Neutrophil (primary cell): ENCODE data around the gene CKAP2.

ENCODE experiments used
- H3K27ac ChIP-seq: fragments of 200-600 bp; sonication (generic); 2 replicates; pipeline ENCODE4 v1.5.1; 2016; ENCODE audit warnings: mild to moderate bottlenecking, moderate library complexity
- H3K27me3 ChIP-seq: fragments of 200-600 bp; sonication (generic); 2 replicates; pipeline ENCODE4 v1.6.0; 2016; ENCODE audit warnings: mild to moderate bottlenecking
- H3K36me3 ChIP-seq: fragments of 200-600 bp; sonication (generic); 2 replicates; pipeline ENCODE4 v1.5.1; 2017
- H3K4me1 ChIP-seq, 2 experiments: fragments of 200-600 bp in 1 of 2; sonication (generic) in 1 of 2; 1 replicate in 1 of 2; 2 replicates in 1 of 2; pipeline versions ENCODE4 v1.5.1 to v1.6.1; 2013 to 2016; ENCODE audit warnings: low read depth in 1 of 2, low read length in 1 of 2, mild to moderate bottlenecking in 1 of 2, moderate library complexity in 1 of 2; ENCODE audit not compliant: control insufficient read depth in 1 of 2, insufficient read depth in 1 of 2
- H3K4me3 ChIP-seq, 2 experiments: fragments of 200-600 bp in 1 of 2; sonication (generic) in 1 of 2; 1 replicate in 1 of 2; 2 replicates in 1 of 2; pipeline ENCODE4 v1.5.1; 2013 to 2016; ENCODE audit warnings: low read depth in 1 of 2, low read length in 1 of 2, mild to moderate bottlenecking in 1 of 2, moderate library complexity in 1 of 2
- H3K9me3 ChIP-seq: fragments of 200-600 bp; sonication (generic); 2 replicates; pipeline ENCODE4 v1.5.1; 2016
- TF ChIP-seq, protein P1 (sequence below): fragments of 200-600 bp; sonication (generic); IDR thresholded peaks from 2 replicates; pipeline ENCODE4 v1.5.1; 2016; ENCODE audit warnings: antibody characterized with exemption

The CKAP2 gene

DNA sequence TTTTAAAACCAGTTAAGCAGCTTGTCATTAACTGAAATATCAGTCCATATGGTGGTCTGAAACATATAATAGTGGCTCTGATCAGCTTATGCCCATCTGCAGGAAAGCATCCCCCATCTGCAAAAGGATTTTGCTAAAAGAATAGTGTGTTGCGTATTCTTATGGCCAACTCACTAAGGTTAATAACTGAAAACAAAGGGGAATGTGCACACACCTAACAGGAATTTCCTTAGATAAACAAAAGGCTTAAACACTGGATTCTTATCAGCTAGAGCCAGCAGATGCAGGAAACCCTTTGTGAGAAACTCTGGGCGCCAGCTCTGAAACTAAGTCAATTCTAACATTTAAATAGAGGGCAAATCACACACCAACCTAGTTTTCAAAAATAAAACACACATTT lies 27.0 kb upstream of the CKAP2 start:
- no peak overlapping the region for H3K27ac ChIP-seq
- H3K36me3 ChIP-seq = peaks cover 38% of the 10 kb centered on the region
- TF ChIP-seq, protein P1, sequence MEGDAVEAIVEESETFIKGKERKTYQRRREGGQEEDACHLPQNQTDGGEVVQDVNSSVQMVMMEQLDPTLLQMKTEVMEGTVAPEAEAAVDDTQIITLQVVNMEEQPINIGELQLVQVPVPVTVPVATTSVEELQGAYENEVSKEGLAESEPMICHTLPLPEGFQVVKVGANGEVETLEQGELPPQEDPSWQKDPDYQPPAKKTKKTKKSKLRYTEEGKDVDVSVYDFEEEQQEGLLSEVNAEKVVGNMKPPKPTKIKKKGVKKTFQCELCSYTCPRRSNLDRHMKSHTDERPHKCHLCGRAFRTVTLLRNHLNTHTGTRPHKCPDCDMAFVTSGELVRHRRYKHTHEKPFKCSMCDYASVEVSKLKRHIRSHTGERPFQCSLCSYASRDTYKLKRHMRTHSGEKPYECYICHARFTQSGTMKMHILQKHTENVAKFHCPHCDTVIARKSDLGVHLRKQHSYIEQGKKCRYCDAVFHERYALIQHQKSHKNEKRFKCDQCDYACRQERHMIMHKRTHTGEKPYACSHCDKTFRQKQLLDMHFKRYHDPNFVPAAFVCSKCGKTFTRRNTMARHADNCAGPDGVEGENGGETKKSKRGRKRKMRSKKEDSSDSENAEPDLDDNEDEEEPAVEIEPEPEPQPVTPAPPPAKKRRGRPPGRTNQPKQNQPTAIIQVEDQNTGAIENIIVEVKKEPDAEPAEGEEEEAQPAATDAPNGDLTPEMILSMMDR = no peak
- no peaks in the 10 kb centered on the region for H3K9me3 ChIP-seq
- no peak overlapping the region for H3K4me3 ChIP-seq
- H3K27me3 ChIP-seq = no peaks in the 10 kb centered on the region
- peaks cover 5 to 7% of the 10 kb centered on the region in 2 experiments for H3K4me1 ChIP-seq

DNA sequence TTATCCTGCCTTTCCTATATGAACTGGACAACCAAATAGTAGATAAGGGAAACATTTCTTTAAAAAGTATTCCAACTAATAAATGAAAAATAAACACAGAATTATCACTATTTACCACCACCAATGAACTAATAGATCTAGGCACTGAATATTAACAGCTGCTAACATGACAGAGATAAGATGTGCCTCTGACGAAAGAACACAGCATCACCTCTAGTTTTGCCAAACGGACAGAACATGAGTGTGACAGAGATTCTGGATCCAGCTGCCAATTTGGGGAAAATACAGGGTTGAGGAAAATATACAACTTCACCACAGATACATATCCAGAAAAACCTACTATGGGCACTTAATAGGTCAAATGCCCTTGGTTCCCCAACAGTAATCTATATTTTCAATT lies 22.8 kb upstream of the CKAP2 start:
- Histone ChIP-seq H3K4me3 (no peak overlapping the region), H3K4me1 (peaks cover 18 to 20% of the 10 kb centered on the region in 2 experiments), H3K27ac (peak overlapping the region; percentile 67), H3K36me3 (peaks cover 17% of the 10 kb centered on the region), H3K27me3 (no peaks in the 10 kb centered on the region), H3K9me3 (no peaks in the 10 kb centered on the region)
- TF ChIP-seq, protein P1 = no peak

DNA sequence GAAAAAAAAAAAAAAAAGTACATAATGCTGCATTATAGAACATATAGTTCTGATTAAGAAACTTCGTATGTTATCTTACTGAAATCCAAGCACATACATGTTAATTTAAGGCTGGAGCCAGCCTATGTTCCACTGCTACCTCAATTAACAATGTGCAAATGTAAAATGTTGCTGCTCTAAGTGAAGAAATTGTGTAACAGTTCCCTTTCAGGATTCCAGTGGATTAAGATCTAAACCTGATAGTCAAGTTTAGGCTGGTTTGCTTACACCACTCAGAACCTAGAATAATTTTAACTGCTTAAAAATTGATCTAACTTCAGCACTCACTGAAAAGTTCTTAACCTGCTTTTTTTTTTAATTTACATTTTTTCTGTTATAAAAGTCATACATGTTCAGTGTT lies 9.0 kb upstream of the CKAP2 start:
- Histone ChIP-seq H3K27ac (no peak overlapping the region), H3K9me3 (no peaks in the 10 kb centered on the region), H3K4me3 (no peak overlapping the region), H3K36me3 (peaks cover 4% of the 10 kb centered on the region), H3K4me1 (peaks cover 20 to 24% of the 10 kb centered on the region in 2 experiments), H3K27me3 (no peaks in the 10 kb centered on the region)
- TF ChIP-seq, protein P1 = no peak

DNA sequence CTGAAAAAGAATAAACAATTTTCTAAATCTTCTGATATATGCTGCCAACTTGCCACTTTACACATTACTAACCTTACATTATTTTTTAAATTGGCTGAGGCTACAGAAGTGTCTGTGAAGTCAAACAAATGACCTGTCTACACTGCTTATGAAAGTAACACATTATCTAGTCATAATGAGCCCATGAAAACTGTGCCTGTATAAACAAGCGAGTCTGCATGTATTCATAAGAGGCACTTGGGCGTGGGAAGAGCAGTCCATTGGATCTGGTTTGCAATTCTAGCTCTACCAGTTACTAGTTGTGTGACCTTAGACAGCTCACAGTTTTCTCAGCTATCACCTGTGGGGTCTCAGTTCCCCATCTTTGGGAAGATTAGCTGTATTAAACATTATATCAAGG lies 7.9 kb upstream of the CKAP2 start:
- Histone ChIP-seq H3K27me3 (no peaks in the 10 kb centered on the region), H3K4me1 (peaks cover 20 to 24% of the 10 kb centered on the region in 2 experiments), H3K27ac (no peak overlapping the region), H3K36me3 (no peaks in the 10 kb centered on the region), H3K4me3 (no peak overlapping the region), H3K9me3 (no peaks in the 10 kb centered on the region)
- TF ChIP-seq, protein P1 = no peak

DNA sequence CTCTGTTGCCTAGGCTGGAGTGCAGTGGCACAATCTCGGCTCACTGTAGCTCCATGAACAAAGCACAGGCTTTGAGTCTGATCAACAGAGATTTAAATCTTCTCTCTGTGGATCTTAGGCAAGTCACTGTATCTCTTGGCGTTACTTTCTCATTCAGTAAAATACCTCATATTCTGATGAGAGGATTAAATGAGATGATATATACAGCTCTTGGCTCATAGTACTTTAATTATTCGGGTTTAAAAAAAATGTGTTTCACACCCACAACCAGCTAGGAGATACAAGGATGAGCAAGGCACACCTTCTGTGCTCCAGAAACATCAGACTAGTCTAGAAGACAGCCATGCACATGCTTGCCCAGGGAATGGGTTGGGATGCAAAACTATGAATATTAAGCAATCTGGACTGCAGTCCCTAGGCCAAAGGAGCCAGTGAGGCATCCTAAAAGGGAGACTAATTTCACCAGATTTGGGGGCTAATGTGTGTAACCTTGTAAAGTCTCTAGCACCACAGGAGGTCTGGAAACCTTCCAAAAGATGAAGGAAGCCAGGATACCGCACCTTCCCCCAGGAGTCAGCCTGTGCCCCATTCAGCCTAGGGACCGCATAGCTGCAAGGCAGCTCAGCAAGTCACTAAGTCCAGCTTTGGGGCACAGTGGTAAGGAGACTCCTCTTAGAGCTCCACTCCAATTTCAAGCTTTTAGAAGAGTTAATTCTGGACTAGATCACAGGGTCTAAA lies 7.3 kb upstream of the CKAP2 start:
- Histone ChIP-seq H3K4me3 (no peak overlapping the region), H3K27me3 (no peaks in the 10 kb centered on the region), H3K9me3 (no peaks in the 10 kb centered on the region), H3K36me3 (no peaks in the 10 kb centered on the region), H3K27ac (no peak overlapping the region), H3K4me1 (peaks cover 20 to 24% of the 10 kb centered on the region in 2 experiments)
- TF ChIP-seq, protein P1 = no peak
